Parathyroid adenoma (tissue), 2 donors: ENCODE results near the gene PAK2.

Experiments
- H2AFZ ChIP-seq: fragments of 300-600 bp; sonication (generic); one replicate; pipeline ENCODE4 v1.7.0; 2017; ENCODE audit warnings: antibody characterized with exemption, mild to moderate bottlenecking
- H3K27ac ChIP-seq: fragments of 300-600 bp; sonication (generic); one replicate; pipeline ENCODE4 v1.7.0; 2017
- H3K27me3 ChIP-seq: fragments of 300-600 bp; sonication (generic); one replicate; pipeline ENCODE4 v1.7.0; 2017; ENCODE audit warnings: low read length; ENCODE audit not compliant: control insufficient read depth, insufficient read depth
- H3K36me3 ChIP-seq: fragments of 300-600 bp; sonication (generic); one replicate; pipeline ENCODE4 v1.7.0; 2017; ENCODE audit warnings: low read length; ENCODE audit not compliant: control insufficient read depth, insufficient read depth
- H3K4me1 ChIP-seq: fragments of 300-600 bp; sonication (generic); one replicate; pipeline ENCODE4 v1.7.0; 2017; ENCODE audit warnings: control low read depth
- H3K4me2 ChIP-seq: fragments of 300-600 bp; sonication (generic); one replicate; pipeline ENCODE4 v1.7.0; 2017; ENCODE audit warnings: low read length
- H3K4me3 ChIP-seq: fragments of 300-600 bp; sonication (generic); one replicate; pipeline ENCODE4 v1.7.0; 2017; ENCODE audit warnings: low read depth, low read length
- H3K79me2 ChIP-seq: fragments of 300-600 bp; sonication (generic); one replicate; pipeline ENCODE4 v1.7.0; 2017; ENCODE audit warnings: control low read depth
- H3K9ac ChIP-seq: fragments of 300-600 bp; sonication (generic); one replicate; pipeline ENCODE4 v1.7.0; 2017; ENCODE audit warnings: mild to moderate bottlenecking
- H3K9me3 ChIP-seq: fragments of 300-600 bp; sonication (generic); one replicate; pipeline ENCODE4 v1.7.0; 2017; ENCODE audit warnings: low read length; ENCODE audit not compliant: control insufficient read depth
- CTCF ChIP-seq: fragments of 300-600 bp; sonication (generic); IDR thresholded peaks from one replicate; pipeline ENCODE4 v1.7.0; 2017; ENCODE audit warnings: antibody characterized with exemption, mild to moderate bottlenecking
- donor health status: primary hyperparathyroidism.

PAK2 gene

GRCh38 chr3:196803891-196804468, 64.3 kb downstream of the PAK2 start:
- H3K36me3 ChIP-seq = no peaks in the 10 kb centered on the region
- no peak overlapping the region for H3K4me2 ChIP-seq
- no peaks in the 10 kb centered on the region for H3K9me3 ChIP-seq
- no peaks in the 10 kb centered on the region for H3K4me1 ChIP-seq
- H2AFZ ChIP-seq = no peak overlapping the region
- no peaks in the 10 kb centered on the region for H3K27me3 ChIP-seq
- H3K9ac ChIP-seq = no peak overlapping the region
- TF ChIP-seq CTCF = no peak
- H3K27ac ChIP-seq = no peak overlapping the region
- H3K4me3 ChIP-seq = no peak overlapping the region
- H3K79me2 ChIP-seq = peaks cover 12% of the 10 kb centered on the region

- H3K4me1 ChIP-seq = no peaks in the 10 kb centered on the region
- no peak overlapping the region for H3K27ac ChIP-seq
- no peak overlapping the region for H3K4me3 ChIP-seq
- no peak for TF ChIP-seq CTCF
- H2AFZ ChIP-seq = no peak overlapping the region
- H3K36me3 ChIP-seq = no peaks in the 10 kb centered on the region
- H3K27me3 ChIP-seq = no peaks in the 10 kb centered on the region
- no peaks in the 10 kb centered on the region for H3K9me3 ChIP-seq
- H3K4me2 ChIP-seq = no peak overlapping the region
- H3K79me2 ChIP-seq = peaks cover 5% of the 10 kb centered on the region
- no peak overlapping the region for H3K9ac ChIP-seq
These were observed 65.1 kb downstream of the PAK2 start for GRCh38 chr3:196804773-196805172.

GRCh38 chr3:196810963-196811581, 71.4 kb downstream of the PAK2 start:
- Histone ChIP-seq H3K9ac (no peak overlapping the region), H3K4me2 (no peak overlapping the region), H3K4me1 (no peaks in the 10 kb centered on the region), H3K27ac (no peak overlapping the region), H3K27me3 (no peaks in the 10 kb centered on the region), H3K4me3 (no peak overlapping the region), H2AFZ (no peak overlapping the region), H3K79me2 (peaks cover 2% of the 10 kb centered on the region), H3K36me3 (no peaks in the 10 kb centered on the region), H3K9me3 (no peaks in the 10 kb centered on the region)
- TF ChIP-seq CTCF = no peak

GRCh38 chr3:196812853-196813252, 73.2 kb downstream of the PAK2 start:
- no peak overlapping the region for H3K4me3 ChIP-seq
- no peak overlapping the region for H3K27ac ChIP-seq
- TF ChIP-seq CTCF = no peak
- no peaks in the 10 kb centered on the region for H3K9me3 ChIP-seq
- no peaks in the 10 kb centered on the region for H3K36me3 ChIP-seq
- peaks cover 2% of the 10 kb centered on the region for H3K79me2 ChIP-seq
- H3K4me2 ChIP-seq = no peak overlapping the region
- no peak overlapping the region for H3K9ac ChIP-seq
- H3K27me3 ChIP-seq = no peaks in the 10 kb centered on the region
- no peaks in the 10 kb centered on the region for H3K4me1 ChIP-seq
- H2AFZ ChIP-seq = no peak overlapping the region

GRCh38 chr3:196813903-196814302, 74.2 kb downstream of the PAK2 start:
- Histone ChIP-seq H2AFZ (no peak overlapping the region), H3K4me1 (no peaks in the 10 kb centered on the region), H3K4me3 (no peak overlapping the region), H3K27me3 (no peaks in the 10 kb centered on the region), H3K79me2 (no peaks in the 10 kb centered on the region), H3K4me2 (no peak overlapping the region), H3K36me3 (no peaks in the 10 kb centered on the region), H3K9ac (no peak overlapping the region), H3K27ac (no peak overlapping the region), H3K9me3 (no peaks in the 10 kb centered on the region)
- TF ChIP-seq CTCF = no peak
